Keratinocyte (primary cell): ENCODE measurements around the gene TOP2A.

ENCODE experiments used
- CTCF ChIP-seq, 3 experiments: IDR thresholded peaks in 1 of 3; conservative IDR thresholded peaks in 1 of 3; optimal IDR thresholded peaks in 1 of 3; 2 replicates in 2 of 3; 3 replicates in 1 of 3; pipeline versions ENCODE3 to v1.5.1; 2011; ENCODE audit warnings: low read length in 3 of 3, mild to moderate bottlenecking in 3 of 3, moderate library complexity in 2 of 3, control low read depth in 1 of 3, inconsistent platforms in 1 of 3; ENCODE audit not compliant: insufficient read depth in 2 of 3; ENCODE audit errors: extremely low read depth in 1 of 3
- EZH2 ChIP-seq: IDR thresholded peaks from one replicate; pipeline ENCODE4 v1.6.1; 2012; ENCODE audit warnings: inconsistent platforms, mild to moderate bottlenecking, low read length, moderate library complexity

DNA sequence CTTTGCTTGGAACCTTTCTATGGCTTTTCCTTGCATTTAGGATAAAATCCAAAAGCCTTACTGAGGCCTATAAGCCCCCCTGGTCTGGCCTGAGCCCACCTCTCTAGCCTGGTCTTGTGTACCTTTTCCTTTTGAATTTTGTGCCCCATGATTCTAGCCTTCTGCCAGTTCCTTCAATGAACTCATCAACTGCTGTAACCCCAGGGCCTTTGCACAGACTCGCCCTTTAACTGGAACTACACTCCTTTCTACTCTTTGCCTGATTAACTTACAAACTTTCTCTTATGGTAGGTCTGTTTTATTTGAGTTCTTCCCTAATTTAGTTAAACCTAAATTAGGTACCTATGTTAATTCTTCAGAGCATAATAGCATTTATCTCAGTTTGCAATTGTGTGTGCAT lies 77.4 kb downstream of the TOP2A start:
- no peak for TF ChIP-seq CTCF (optimal IDR thresholded peaks at IDR 0.05 in 1 of 3, IDR thresholded peaks at IDR 0.05 in 1 of 3, conservative IDR thresholded peaks at IDR 0.05 in 1 of 3; ENCODE audit: extremely low read depth in 1 of 3, insufficient read depth in 2 of 3, low read length in 3 of 3)
- TF ChIP-seq EZH2, result no peak
